PFSK-1 (cell line): ENCODE results near the gene CADM2.

Experiments
- FOXP2 ChIP-seq: optimal IDR thresholded peaks from 2 replicates; pipeline ENCODE3; 2011; ENCODE audit warnings: borderline replicate concordance, control low read depth, inconsistent platforms; ENCODE audit not compliant: insufficient read depth; ENCODE audit errors: extremely low read length, extremely low read depth
- POLR2AphosphoS5 ChIP-seq: IDR thresholded peaks from 2 replicates; pipeline ENCODE4 v1.6.1; 2012; ENCODE audit warnings: low read depth, mild to moderate bottlenecking, control low read depth, low read length, moderate library complexity
- SIN3A ChIP-seq: IDR thresholded peaks from 2 replicates; pipeline ENCODE4 v1.6.1; 2012; ENCODE audit warnings: mild to moderate bottlenecking, low read length, moderate library complexity, borderline replicate concordance; ENCODE audit not compliant: insufficient read depth
- TAF1 ChIP-seq: IDR thresholded peaks from 2 replicates; pipeline ENCODE4 v1.6.1; 2012; ENCODE audit warnings: low read length, control low read depth, borderline replicate concordance; ENCODE audit not compliant: insufficient read depth
- TF ChIP-seq, protein P1 (sequence below), 2 experiments: IDR thresholded peaks; 2 replicates each; pipeline versions ENCODE4 v1.6.1 to v1.8.0; 2011 to 2012; ENCODE audit warnings: low read depth in 2 of 2, low read length in 2 of 2, control low read depth in 1 of 2, inconsistent platforms in 1 of 2, mild to moderate bottlenecking in 1 of 2, moderate library complexity in 1 of 2; ENCODE audit not compliant: insufficient read depth in 1 of 2

DNA sequence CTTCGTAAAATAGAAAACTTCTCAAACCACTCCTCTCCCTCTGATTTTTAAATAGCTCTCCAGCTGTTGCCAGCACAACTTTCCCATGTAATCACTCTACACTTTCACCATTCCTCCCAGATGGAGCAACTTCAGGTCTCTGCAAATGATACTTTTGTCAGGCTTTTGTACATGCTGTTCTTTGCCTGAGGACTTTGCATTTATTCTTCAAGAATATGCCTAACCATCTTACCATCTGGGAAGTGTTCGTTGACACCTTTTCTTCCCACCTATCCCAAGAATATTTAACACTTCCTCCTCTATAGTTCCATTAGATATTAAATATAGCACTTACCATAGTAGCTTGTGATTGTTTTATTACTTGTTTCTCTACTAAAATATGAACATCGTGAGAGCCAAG, 703.7 kb downstream of the CADM2 start:
- TF ChIP-seq SIN3A, result no peak
- TF ChIP-seq, protein P1, sequence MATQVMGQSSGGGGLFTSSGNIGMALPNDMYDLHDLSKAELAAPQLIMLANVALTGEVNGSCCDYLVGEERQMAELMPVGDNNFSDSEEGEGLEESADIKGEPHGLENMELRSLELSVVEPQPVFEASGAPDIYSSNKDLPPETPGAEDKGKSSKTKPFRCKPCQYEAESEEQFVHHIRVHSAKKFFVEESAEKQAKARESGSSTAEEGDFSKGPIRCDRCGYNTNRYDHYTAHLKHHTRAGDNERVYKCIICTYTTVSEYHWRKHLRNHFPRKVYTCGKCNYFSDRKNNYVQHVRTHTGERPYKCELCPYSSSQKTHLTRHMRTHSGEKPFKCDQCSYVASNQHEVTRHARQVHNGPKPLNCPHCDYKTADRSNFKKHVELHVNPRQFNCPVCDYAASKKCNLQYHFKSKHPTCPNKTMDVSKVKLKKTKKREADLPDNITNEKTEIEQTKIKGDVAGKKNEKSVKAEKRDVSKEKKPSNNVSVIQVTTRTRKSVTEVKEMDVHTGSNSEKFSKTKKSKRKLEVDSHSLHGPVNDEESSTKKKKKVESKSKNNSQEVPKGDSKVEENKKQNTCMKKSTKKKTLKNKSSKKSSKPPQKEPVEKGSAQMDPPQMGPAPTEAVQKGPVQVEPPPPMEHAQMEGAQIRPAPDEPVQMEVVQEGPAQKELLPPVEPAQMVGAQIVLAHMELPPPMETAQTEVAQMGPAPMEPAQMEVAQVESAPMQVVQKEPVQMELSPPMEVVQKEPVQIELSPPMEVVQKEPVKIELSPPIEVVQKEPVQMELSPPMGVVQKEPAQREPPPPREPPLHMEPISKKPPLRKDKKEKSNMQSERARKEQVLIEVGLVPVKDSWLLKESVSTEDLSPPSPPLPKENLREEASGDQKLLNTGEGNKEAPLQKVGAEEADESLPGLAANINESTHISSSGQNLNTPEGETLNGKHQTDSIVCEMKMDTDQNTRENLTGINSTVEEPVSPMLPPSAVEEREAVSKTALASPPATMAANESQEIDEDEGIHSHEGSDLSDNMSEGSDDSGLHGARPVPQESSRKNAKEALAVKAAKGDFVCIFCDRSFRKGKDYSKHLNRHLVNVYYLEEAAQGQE (IDR thresholded peaks at IDR 0.05; ENCODE audit: insufficient read depth in 1 of 2, low read depth in 2 of 2, low read length in 2 of 2), result no peak
- no peak for TF ChIP-seq POLR2AphosphoS5
- TF ChIP-seq TAF1, result no peak
- TF ChIP-seq FOXP2, result no peak
